Gastroesophageal sphincter (tissue), 3 donors: ENCODE measurements around the gene TICAM1.
"Not testable (repeated sequence)": the region's sequence is repeated elsewhere in the genome, so short reads cannot be mapped to it uniquely, and the experiment has no call there.

Experiments
- EP300 ChIP-seq: sonication (generic); formaldehyde crosslinking; IDR thresholded peaks from one replicate; pipeline ENCODE4 v1.6.1; 2017; ENCODE audit warnings: antibody characterized with exemption, mild to moderate bottlenecking
- POLR2A ChIP-seq, 2 donors: fragments of 450-650 bp; IDR thresholded peaks; one replicate each; pipeline ENCODE4 v1.6.1; 2017; ENCODE audit warnings: antibody characterized with exemption in 2 of 2, mild to moderate bottlenecking in 2 of 2, moderate library complexity in 1 of 2
- POLR2AphosphoS5 ChIP-seq: sonication (generic); formaldehyde crosslinking; IDR thresholded peaks from one replicate; pipeline ENCODE4 v1.6.1; 2017; ENCODE audit warnings: antibody characterized with exemption
- TF ChIP-seq, protein P1 (sequence below), 4 experiments: fragments of 200-600 bp in 2 of 4; fragments of 450-650 bp in 2 of 4; sonication (generic) in 1 of 4; IDR thresholded peaks; one replicate each; pipeline ENCODE4 v1.5.1; 2017 to 2019; ENCODE audit warnings: antibody characterized with exemption in 4 of 4, mild to moderate bottlenecking in 2 of 4, moderate library complexity in 2 of 4

DNA sequence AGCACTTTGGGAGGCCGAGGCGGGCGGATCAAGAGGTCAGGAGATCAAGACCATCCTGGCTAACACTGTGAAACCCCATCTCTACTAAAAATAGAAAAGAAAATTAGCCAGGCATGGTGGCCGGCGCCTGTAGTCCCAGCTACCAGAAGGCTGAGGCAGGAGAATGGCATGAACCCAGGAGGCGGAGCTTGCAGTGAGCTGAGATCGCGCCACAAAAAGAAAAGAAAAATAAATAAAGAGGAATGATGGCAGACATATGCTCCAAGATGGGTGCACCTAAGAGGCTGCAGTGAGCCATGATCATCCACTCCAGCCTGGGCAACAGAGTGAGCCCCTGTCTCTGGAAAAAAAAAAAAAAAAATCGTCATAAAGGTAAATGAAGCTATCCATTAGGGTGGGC lies 14.5 kb upstream of the TICAM1 start:
- not testable (repeated sequence) for TF ChIP-seq POLR2AphosphoS5; POLR2A (IDR thresholded peaks at IDR 0.05); EP300
- TF ChIP-seq, protein P1, sequence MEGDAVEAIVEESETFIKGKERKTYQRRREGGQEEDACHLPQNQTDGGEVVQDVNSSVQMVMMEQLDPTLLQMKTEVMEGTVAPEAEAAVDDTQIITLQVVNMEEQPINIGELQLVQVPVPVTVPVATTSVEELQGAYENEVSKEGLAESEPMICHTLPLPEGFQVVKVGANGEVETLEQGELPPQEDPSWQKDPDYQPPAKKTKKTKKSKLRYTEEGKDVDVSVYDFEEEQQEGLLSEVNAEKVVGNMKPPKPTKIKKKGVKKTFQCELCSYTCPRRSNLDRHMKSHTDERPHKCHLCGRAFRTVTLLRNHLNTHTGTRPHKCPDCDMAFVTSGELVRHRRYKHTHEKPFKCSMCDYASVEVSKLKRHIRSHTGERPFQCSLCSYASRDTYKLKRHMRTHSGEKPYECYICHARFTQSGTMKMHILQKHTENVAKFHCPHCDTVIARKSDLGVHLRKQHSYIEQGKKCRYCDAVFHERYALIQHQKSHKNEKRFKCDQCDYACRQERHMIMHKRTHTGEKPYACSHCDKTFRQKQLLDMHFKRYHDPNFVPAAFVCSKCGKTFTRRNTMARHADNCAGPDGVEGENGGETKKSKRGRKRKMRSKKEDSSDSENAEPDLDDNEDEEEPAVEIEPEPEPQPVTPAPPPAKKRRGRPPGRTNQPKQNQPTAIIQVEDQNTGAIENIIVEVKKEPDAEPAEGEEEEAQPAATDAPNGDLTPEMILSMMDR (IDR thresholded peaks at IDR 0.05), result not testable (repeated sequence)
